ENCODE measurements around the gene TAF4B. TPM values are rescaled to one million over a fixed set of nuclear protein-coding genes. Genes with fewer than 3 reads are reported as not detected.
"Not testable (repeated sequence)": the region's sequence is repeated elsewhere in the genome, so short reads cannot be mapped to it uniquely, and the experiment has no call there.

Gene TAF4B
- total RNA-seq, 3 donors from 2014 or later, result 22.5 to 27.2 (median 23.0) TPM

- Mint-ChIP-seq H3K4me3 (no peak overlapping the region), H3K9me3 (no peaks in the 10 kb centered on the region), H3K27me3 (ENCODE audit: low read depth) (no peaks in the 10 kb centered on the region), H3K4me1 (ENCODE audit: low read depth) (no peaks in the 10 kb centered on the region), H3K36me3 (ENCODE audit: insufficient read depth) (peaks cover 10% of the 10 kb centered on the region)
- DNase-seq, result no peak
- no peak for ATAC-seq
Observed at GRCh38 chr18:26301681-26302080, 75.4 kb downstream of the TAF4B start.

- not testable (repeated sequence) for H3K27me3 Mint-ChIP-seq (ENCODE audit: low read depth); H3K4me1 Mint-ChIP-seq (ENCODE audit: low read depth); ATAC-seq; H3K36me3 Mint-ChIP-seq (ENCODE audit: insufficient read depth); H3K4me3 Mint-ChIP-seq; DNase-seq; H3K9me3 Mint-ChIP-seq
Observed at GRCh38 chr18:26303222-26303621, 77.0 kb downstream of the TAF4B start.

- DNase-seq (no peak), ATAC-seq (no peak)
- Mint-ChIP-seq H3K4me1 (ENCODE audit: low read depth) (peaks cover 3% of the 10 kb centered on the region), H3K9me3 (no peaks in the 10 kb centered on the region), H3K4me3 (no peak overlapping the region), H3K27me3 (ENCODE audit: low read depth) (no peaks in the 10 kb centered on the region), H3K36me3 (ENCODE audit: insufficient read depth) (peaks cover 10% of the 10 kb centered on the region)
Observed at GRCh38 chr18:26304511-26304910, 78.3 kb downstream of the TAF4B start.

GRCh38 chr18:26307161-26307773 lies 81.0 kb downstream of the TAF4B start:
- no peaks in the 10 kb centered on the region for H3K9me3 Mint-ChIP-seq
- DNase-seq, result no peak

GRCh38 chr18:26309281-26309680 lies 83.0 kb downstream of the TAF4B start:
- DNase-seq, result no peak
- Mint-ChIP-seq H3K36me3 (ENCODE audit: insufficient read depth) (peaks cover 16% of the 10 kb centered on the region), H3K27me3 (ENCODE audit: low read depth) (no peaks in the 10 kb centered on the region), H3K9me3 (no peaks in the 10 kb centered on the region), H3K4me3 (no peak overlapping the region), H3K4me1 (ENCODE audit: low read depth) (peaks cover 3% of the 10 kb centered on the region)
- no peak for ATAC-seq

More at GRCh38 chr18:26307161-26307773, 81.0 kb downstream of the TAF4B start:
- H3K4me1 Mint-ChIP-seq (ENCODE audit: low read depth), result peaks cover 3% of the 10 kb centered on the region
- no peaks in the 10 kb centered on the region for H3K27me3 Mint-ChIP-seq (ENCODE audit: low read depth)
- no peak for ATAC-seq
- H3K36me3 Mint-ChIP-seq (ENCODE audit: insufficient read depth), result peaks cover 10% of the 10 kb centered on the region
- no peak overlapping the region for H3K4me3 Mint-ChIP-seq

- Mint-ChIP-seq H3K4me1 (ENCODE audit: low read depth) (peaks cover 3% of the 10 kb centered on the region), H3K9me3 (no peaks in the 10 kb centered on the region), H3K27me3 (ENCODE audit: low read depth) (no peaks in the 10 kb centered on the region), H3K36me3 (ENCODE audit: insufficient read depth) (peaks cover 25% of the 10 kb centered on the region), H3K4me3 (no peak overlapping the region)
- DNase-seq (no peak), ATAC-seq (no peak)
Observed at GRCh38 chr18:26312199-26312598, 86.0 kb downstream of the TAF4B start.

GRCh38 chr18:26317398-26317797 lies 91.2 kb downstream of the TAF4B start:
- Mint-ChIP-seq H3K27me3 (ENCODE audit: low read depth) (no peaks in the 10 kb centered on the region), H3K4me1 (ENCODE audit: low read depth) (no peaks in the 10 kb centered on the region)

GRCh38 chr18:26320686-26321085 lies 94.4 kb downstream of the TAF4B start:
- Mint-ChIP-seq H3K9me3 (no peaks in the 10 kb centered on the region), H3K27me3 (ENCODE audit: low read depth) (no peaks in the 10 kb centered on the region), H3K36me3 (ENCODE audit: insufficient read depth) (peaks cover 38% of the 10 kb centered on the region), H3K4me1 (ENCODE audit: low read depth) (no peaks in the 10 kb centered on the region), H3K4me3 (no peak overlapping the region)
- ATAC-seq (no peak), DNase-seq (no peak)

More at GRCh38 chr18:26317398-26317797, 91.2 kb downstream of the TAF4B start:
- no peak for ATAC-seq
- Mint-ChIP-seq H3K9me3 (no peaks in the 10 kb centered on the region), H3K4me3 (no peak overlapping the region), H3K36me3 (ENCODE audit: insufficient read depth) (peaks cover 30% of the 10 kb centered on the region)
- no peak for DNase-seq

GRCh38 chr18:26322890-26323653 lies 96.8 kb downstream of the TAF4B start:
- H3K27me3 Mint-ChIP-seq (ENCODE audit: low read depth), result no peaks in the 10 kb centered on the region
- peaks cover 42% of the 10 kb centered on the region for H3K36me3 Mint-ChIP-seq (ENCODE audit: insufficient read depth)
- no peak for ATAC-seq
- H3K4me3 Mint-ChIP-seq, result no peak overlapping the region
- no peak for DNase-seq
- H3K9me3 Mint-ChIP-seq, result no peaks in the 10 kb centered on the region
- H3K4me1 Mint-ChIP-seq (ENCODE audit: low read depth), result no peaks in the 10 kb centered on the region

- Mint-ChIP-seq H3K27me3 (ENCODE audit: low read depth) (no peaks in the 10 kb centered on the region), H3K36me3 (ENCODE audit: insufficient read depth) (peaks cover 36% of the 10 kb centered on the region), H3K9me3 (no peaks in the 10 kb centered on the region), H3K4me1 (ENCODE audit: low read depth) (no peaks in the 10 kb centered on the region), H3K4me3 (no peak overlapping the region)
- ATAC-seq (no peak), DNase-seq (no peak)
Observed at GRCh38 chr18:26325771-26326170, 99.5 kb downstream of the TAF4B start.

GRCh38 chr18:26327062-26327461 lies 100.8 kb downstream of the TAF4B start:
- DNase-seq (no peak), ATAC-seq (no peak)
- H3K9me3 Mint-ChIP-seq, result no peaks in the 10 kb centered on the region
- H3K36me3 Mint-ChIP-seq (ENCODE audit: insufficient read depth), result peaks cover 27% of the 10 kb centered on the region
- H3K4me1 Mint-ChIP-seq (ENCODE audit: low read depth), result no peaks in the 10 kb centered on the region
- no peak overlapping the region for H3K4me3 Mint-ChIP-seq
- H3K27me3 Mint-ChIP-seq (ENCODE audit: low read depth), result no peaks in the 10 kb centered on the region

- Mint-ChIP-seq H3K36me3 (ENCODE audit: insufficient read depth) (peaks cover 13% of the 10 kb centered on the region), H3K9me3 (no peaks in the 10 kb centered on the region), H3K4me1 (ENCODE audit: low read depth) (peaks cover 2% of the 10 kb centered on the region), H3K4me3 (no peak overlapping the region), H3K27me3 (ENCODE audit: low read depth) (no peaks in the 10 kb centered on the region)
- no peak for ATAC-seq
- no peak for DNase-seq
Observed at GRCh38 chr18:26332991-26333390, 106.7 kb downstream of the TAF4B start.

- H3K9me3 Mint-ChIP-seq, result no peaks in the 10 kb centered on the region
- no peak overlapping the region for H3K4me3 Mint-ChIP-seq
- no peaks in the 10 kb centered on the region for H3K27me3 Mint-ChIP-seq (ENCODE audit: low read depth)
- peaks cover 16% of the 10 kb centered on the region for H3K36me3 Mint-ChIP-seq (ENCODE audit: insufficient read depth)
- H3K4me1 Mint-ChIP-seq (ENCODE audit: low read depth), result peaks cover 2% of the 10 kb centered on the region
- no peak for ATAC-seq
- no peak for DNase-seq
Observed at GRCh38 chr18:26335156-26335555, 108.9 kb downstream of the TAF4B start.

- Mint-ChIP-seq H3K27me3 (ENCODE audit: low read depth) (no peaks in the 10 kb centered on the region), H3K36me3 (ENCODE audit: insufficient read depth) (peaks cover 18% of the 10 kb centered on the region), H3K9me3 (no peaks in the 10 kb centered on the region), H3K4me1 (ENCODE audit: low read depth) (peaks cover 2% of the 10 kb centered on the region), H3K4me3 (no peak overlapping the region)
- no peak for ATAC-seq
- no peak for DNase-seq
Observed at GRCh38 chr18:26335571-26336487, 109.6 kb downstream of the TAF4B start.

Measured in activated T-cell treated with anti-CD3 and anti-CD28 coated beads, Interleukin-2, amount 50 U/mL, for 4 hours (primary cell).